H1 (cell line): ENCODE data around the gene TFG.

Source experiments
- CEBPB ChIP-seq: IDR thresholded peaks from 2 replicates; pipeline ENCODE4 v1.6.1; 2012; ENCODE audit warnings: low read depth, low read length
- CTCF ChIP-seq, 3 experiments: IDR thresholded peaks; 1 replicate in 2 of 3; 2 replicates in 1 of 3; pipeline versions ENCODE4 v1.5.1 to v1.6.1; 2011; ENCODE audit warnings: low read length in 3 of 3, mild to moderate bottlenecking in 3 of 3, inconsistent platforms in 2 of 3, low read depth in 1 of 3, moderate library complexity in 1 of 3; ENCODE audit not compliant: insufficient read depth in 1 of 3; ENCODE audit errors: control extremely low read depth in 1 of 3
- EZH2 ChIP-seq: fragments of 200-600 bp; sonication (generic); IDR thresholded peaks from 2 replicates; pipeline ENCODE4 v1.7.1; 2012; ENCODE audit warnings: low read depth, mild to moderate bottlenecking, moderate library complexity, low read length, inconsistent platforms; ENCODE audit not compliant: severe bottlenecking
- GABPA ChIP-seq: IDR thresholded peaks from 2 replicates; pipeline ENCODE4 v1.6.1; 2011; ENCODE audit warnings: mild to moderate bottlenecking, low read length, moderate library complexity, borderline replicate concordance; ENCODE audit not compliant: insufficient read depth
- KDM1A ChIP-seq: fragments of 200-600, 300-600 bp; sonication (generic); IDR thresholded peaks from 2 replicates; pipeline ENCODE4 v1.7.1; 2016; ENCODE audit warnings: mild to moderate bottlenecking, low read length, borderline replicate concordance
- PHF8 ChIP-seq: fragments of 200-600 bp; sonication (generic); conservative IDR thresholded peaks from 2 replicates; pipeline ENCODE4 v1.7.1; 2012; ENCODE audit warnings: low read depth, mild to moderate bottlenecking, inconsistent platforms, low read length, moderate library complexity
- RFX5 ChIP-seq: IDR thresholded peaks from 2 replicates; pipeline ENCODE4 v1.6.1; 2011; ENCODE audit warnings: low read depth, low read length, improper control_type of control experiment, borderline replicate concordance

DNA sequence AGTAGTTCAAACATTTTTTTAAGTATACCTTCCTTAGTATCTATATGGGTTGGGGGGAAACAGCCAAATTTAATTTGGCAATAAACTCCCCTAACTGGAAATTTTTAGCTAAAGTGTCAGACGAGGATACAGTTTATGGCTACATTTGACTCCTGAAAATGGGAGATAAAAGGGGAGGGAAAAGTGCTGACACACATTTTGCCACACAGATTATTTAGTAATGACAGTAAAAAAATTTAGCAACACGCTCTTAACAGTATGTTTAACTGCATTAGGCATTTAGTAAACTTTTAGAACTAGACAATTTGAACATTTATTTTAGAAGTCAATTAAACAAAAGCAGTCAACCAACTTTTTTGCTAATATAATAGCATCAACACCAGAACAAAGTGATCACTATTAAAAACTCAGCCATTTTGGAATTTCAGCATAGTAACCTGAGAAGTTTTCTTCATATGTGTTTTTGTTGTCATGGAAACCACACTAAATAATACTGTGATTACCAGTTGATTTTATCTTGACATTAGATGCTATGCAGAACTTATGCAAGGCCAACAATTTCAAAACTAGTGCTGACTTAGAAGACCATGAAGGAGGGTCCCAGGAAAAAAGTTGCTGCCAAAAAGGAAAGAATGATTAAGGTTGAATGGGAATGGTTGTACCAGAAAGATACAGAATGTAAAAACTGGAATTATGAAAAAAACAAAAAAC, 47.0 kb upstream of the TFG start:
- TF ChIP-seq PHF8 (no peak), GABPA (no peak), EZH2 (no peak), CEBPB (no peak), KDM1A (no peak), CTCF (IDR thresholded peaks at IDR 0.05; ENCODE audit: control extremely low read depth in 1 of 3, insufficient read depth in 1 of 3, low read depth in 1 of 3, low read length in 3 of 3) (no peak), RFX5 (no peak)
